Measurements from ENCODE around the gene EFL1.
"Not testable (repeated sequence)": the region's sequence is repeated elsewhere in the genome, so short reads cannot be mapped to it uniquely, and the experiment has no call there.

The EFL1 gene

DNA sequence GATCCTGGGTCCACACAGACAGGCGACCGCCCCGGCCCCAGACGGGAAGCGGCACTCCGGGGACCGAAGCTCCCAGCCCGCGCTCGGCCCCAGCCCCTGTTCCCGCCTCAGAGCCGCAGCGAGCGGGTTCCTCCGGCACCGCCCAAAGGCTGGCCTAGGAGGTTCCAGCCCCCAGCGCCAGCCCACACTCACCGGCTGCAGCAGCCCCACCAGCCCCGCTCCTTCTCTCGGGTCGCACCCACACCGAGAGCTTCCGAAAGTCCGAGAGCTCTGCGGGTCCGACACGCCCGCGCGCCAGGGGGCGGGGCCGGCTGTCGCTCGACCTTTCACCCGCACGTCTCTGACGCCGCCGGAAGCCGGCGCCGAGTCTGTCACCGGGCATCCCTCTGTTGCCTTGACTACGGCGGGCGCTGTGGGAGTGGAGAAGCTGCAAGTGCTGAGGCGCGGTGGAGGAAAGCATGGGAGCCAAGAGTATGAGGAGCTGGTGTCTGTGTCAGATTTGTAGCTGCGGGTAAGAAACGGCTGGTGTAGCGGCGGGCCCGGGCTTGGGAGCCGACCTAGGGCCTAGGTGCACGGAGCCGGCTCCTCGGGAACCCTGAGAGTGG is at the start of gene EFL1, which contains the start of gene SAXO2:
TSS of gene EFL1 (minus strand) at position 313 of the 605 bp plus-strand sequence. CDS start 956 bp downstream, outside the sequence.
TSS of gene SAXO2 (plus strand) at position 397 of the 605 bp plus-strand sequence. CDS start at position 459, 62 bp downstream.
- peak; percentile 85 for DNase-seq (ENCODE audit: low read depth)

DNA sequence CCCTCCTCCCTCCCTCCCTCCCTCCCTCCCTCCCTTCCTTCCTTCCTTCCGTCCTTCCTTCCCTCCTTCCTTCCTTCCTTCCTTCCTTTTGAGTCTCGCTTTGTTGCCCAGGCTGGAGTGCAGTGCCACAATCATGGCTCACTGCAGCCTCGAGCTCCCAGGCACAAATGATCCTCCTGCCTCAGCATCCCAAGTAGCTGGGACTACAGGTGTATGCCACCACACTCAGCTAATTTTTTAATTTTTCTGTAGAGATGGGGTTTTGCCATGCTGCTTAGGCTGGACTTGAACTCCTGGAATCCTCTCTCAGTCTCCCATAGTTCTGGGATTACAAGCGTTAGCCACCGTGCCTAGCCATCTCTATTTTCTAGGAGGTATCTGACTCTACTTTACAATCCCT is 48.8 kb upstream of the EFL1 start:
- not testable (repeated sequence) for DNase-seq (ENCODE audit: low read depth)

DNA sequence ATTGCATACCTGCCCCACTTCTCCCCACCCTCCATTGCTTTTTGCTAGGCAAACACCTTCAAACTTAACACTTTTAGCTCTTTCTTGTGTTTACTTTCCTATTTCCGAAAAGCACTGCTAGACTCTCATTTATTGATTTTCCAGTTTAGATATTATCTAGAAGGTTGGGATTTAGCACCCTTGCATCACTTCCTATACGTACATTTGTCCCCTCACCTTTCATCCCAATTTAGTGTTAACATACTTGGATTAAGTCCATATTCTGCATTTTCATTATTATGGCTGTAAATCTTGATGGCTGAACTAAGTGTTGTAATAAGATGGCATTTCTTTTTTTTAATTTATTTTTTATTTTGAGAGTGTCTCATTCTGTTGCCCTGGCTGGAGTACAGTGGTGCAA is 47.3 kb upstream of the EFL1 start:
- no peak for DNase-seq (ENCODE audit: low read depth)

DNA sequence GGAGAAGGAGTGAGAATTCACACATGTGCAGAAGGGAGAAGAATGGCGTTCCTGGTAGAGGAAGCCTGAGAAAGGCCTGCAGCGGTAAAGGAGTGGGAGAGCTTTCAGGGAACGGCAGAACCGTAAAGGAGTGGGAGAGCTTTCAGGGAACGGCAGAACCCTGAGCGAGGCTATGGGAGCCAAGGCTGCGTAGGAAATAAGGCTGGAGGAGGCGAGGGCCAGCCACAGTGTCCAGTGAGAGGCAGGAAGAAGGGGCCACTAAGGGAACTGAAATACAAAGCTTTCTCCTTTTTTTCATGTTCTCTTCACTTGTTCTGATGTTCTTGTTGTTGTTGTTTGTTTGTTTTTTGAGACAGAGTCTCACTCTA is 45.2 kb upstream of the EFL1 start:
- DNase-seq (ENCODE audit: low read depth), result no peak

DNA sequence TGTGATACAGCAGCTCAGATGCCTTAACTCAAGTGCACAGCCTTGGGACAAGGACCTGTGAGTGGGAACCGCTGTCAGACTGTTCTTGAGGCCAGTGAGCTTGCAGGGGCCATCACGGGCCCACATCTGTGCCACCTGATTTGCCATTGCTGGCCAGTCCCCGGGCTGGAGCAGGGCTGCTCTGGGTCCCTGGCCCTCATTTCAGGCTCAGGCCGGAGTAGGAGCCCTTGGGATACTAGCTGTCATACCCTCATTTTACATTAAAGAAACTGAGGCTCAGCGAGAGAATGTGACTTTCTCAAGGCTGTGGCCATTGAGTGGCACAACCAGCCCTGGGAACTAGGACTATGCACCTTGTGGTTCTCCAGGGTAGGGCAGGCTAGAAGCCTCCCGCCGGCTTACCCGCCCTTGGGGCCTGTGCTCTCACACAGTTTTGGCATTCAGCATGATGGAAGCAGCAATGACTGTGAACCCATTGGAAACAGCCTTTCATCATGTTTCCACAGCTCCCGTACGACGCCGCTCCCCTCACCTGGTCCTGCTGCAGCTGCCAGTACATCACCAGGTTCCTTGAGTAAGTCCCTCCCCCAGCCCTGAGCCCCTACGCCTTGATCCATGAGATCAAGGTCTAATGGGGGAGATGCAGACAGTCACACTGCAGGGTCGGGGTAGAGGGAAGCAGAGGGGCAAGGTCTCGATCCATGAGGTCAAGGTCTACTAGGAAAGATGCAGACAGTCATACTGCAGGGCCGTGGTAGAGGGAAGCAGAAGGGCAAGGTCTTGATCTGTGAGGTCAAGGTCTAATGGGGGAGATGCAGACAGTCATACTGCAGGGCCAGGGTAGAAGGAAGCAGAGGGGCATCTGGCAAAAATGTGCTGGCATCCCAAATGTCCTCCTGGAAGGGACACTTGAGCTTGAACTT is 44.5 kb upstream of the EFL1 start:
- no peak for DNase-seq (ENCODE audit: low read depth)

DNA sequence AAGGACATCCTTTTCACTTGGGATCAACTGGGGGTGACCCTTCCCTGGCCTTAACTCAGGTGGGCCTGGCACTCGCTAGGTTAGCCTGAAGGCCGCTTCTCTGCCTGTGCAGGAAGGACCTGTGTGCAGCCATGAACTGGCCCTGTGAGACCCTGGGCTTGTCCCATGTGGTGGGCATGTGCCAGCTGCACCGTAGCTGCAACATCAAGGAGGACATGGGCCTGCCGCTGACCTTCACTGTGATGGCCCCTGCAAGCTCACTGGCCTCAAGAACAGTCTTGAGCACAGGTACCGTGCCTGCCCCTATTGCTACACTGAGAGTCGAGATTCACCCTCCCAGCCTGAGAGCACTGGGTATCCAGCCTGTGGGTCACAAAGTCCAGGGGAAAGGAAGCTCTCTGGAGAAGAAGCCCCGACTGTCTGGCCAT is 43.1 kb upstream of the EFL1 start:
- no peak for DNase-seq (ENCODE audit: low read depth)

DNA sequence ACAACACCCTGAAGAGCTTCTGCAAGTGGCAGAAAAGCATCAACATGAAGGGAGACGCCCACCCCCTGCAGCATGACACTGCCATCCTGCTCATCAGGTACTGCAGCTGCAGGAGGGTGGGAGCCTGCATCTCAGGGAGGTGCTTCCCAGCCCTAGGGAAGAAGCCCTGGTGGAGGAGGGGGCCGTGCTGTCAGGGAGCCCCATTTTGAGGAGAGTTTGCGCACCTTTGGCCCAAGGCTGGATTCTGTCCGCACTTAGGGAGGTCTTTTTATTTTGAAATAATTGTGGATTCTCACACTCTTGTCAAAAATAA is 42.2 kb upstream of the EFL1 start:
- DNase-seq (ENCODE audit: low read depth), result no peak

DNA sequence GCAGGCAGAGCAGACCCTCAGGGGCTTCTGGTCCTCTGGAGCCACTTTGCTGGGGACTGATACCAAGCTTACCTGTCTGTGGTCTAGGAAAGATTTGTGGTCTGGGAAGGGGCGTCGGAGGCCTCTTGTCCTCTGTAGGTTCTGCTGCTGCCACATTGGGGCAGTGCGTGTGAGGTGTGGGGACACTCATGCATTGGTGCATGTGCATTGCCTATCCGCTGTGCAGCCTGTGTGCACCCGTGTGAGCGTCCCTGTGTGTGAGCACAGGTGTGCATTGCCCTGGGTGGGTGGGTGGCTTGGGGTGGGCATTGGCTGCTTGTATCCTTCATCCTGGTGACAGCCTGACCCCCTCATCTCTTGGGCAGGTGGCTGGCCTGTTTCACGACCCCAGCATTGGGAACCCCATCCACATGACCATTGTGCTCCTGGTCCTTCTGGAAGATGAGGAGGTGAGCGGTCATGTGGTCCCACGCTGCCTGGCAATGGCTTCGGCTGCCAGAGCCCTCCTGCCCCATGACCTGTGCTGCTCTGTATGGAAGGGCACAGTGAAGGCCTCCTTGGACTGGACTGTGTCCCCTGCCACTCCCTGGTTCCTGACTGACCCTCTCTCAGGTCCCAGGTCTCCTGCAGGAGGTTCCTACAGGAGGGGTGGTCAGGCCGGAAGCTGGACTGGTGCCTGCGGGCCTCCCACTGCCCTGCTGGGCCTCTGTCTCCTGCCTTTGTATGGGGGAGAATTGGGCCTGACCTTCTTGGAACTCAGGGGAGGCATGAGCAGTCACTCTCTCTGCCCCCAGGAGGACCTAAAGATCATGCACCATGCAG is 41.6 kb upstream of the EFL1 start:
- DNase-seq (ENCODE audit: low read depth), result no peak

DNA sequence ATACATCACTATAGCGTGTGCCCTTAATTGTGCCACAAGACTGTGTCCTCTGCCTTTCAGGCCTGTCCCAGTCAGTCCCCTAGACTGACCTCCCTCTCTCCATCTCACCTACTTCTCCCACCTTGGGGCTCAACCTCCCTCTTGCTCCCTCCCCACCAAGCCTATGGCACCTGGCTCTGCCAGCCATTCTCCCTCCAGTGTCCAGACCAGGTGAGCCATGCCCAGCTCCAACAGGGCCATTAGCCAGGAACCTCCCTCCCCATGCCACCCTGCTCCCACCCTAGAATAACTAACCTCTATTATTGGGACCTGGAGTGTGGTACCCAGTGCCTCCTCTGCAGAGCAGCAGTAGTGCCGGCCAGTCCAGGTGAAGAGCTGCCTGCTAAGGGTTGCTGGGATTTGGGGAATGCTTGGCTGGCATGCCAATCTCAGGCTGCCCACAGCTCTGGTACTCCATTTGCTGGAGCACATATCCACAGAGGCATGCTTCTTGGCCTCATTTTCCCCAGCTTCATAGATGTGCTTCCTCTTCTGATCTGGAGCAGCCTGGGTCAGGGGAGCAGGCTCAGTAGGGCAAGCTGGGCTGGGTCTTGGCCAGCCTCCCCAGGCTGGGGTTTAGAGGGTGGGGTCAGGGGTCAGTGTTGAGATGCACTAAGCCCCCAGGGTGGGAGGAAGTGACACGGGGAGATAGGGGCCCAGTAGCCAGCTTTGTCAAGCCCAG is 38.9 kb upstream of the EFL1 start:
- DNase-seq (ENCODE audit: low read depth), result no peak

DNA sequence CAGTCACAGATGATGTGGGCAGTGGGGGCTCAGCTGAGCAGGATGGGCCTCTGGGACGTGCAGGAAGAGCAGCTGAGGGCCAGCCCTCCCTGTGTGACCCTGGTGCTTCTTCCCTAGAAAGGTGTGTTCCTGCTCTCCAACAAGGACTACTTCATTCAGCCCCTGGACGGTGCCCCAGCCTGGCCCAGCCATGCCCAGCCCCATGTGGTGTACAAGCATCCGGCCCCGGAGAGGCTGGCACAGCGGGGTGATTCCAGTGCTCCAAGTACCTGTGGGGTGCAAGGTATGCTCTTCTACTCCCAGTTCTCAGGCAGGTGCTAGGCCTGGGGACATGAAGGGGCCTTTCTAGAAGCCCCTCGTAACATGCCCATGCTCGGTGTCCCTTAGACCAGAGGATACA is 38.3 kb upstream of the EFL1 start:
- DNase-seq (ENCODE audit: low read depth), result no peak

DNA sequence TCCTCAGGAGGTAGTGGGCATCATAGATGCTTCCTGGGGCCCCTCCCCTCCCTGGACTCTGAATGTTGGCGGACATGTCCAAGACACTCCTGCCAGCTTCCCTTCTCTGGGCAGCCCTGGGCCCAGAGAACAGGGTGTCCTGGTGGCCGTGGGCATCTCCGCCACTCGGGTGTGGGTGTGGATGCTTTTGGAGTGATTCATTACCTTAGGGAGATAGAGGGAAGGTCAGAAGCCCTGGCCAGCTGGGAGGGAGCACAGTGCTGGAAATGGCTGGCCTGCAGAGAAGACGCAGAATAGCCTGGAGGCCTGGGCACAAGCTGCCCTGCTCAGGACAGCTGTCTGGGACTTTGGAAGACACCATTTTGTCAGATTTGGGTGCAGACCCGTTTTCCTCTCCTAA is 37.8 kb upstream of the EFL1 start:
- DNase-seq (ENCODE audit: low read depth), result not testable (repeated sequence)

DNA sequence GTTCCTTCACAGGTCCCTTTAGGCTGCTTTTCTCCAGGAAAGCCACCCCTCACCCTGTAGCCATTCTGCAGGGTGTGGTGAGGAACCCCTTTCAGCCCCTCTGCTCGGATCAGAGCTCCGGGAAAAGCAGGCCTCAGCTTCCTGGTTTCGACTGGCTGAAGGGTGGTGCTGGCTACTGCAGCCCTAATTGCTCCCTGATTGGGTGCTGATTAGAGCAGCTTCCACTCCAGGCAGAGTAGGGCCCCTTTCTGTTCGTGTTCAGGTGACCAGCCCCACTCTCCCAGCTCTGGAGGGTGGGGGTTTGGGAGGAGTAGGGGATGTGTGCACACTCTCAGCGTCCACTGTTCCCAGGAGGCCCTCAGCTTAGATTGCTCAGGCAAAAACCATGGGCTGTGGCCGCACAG is 37.0 kb upstream of the EFL1 start:
- DNase-seq (ENCODE audit: low read depth), result not testable (repeated sequence)

DNA sequence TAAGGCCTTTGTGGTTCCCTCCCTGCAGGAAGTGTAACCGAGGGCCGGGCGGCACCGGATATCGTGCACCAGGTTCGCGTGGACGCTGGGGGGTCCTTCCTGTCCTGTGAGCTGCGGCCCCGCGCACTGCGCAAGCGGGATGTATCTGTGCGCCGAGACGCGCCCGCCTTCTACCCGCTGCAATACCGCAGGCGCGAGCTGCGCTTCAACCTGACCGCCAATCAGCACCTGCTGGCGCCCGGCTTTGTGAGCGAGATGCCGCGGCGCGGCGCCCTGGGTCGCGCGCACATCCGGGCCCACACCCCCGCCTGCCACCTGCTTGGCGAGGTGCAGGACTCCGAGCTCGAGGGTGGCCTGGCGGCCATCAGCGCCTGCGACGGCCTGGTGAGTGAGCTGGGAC is 36.0 kb upstream of the EFL1 start:
- peak; percentile 40 for DNase-seq (ENCODE audit: low read depth)

DNA sequence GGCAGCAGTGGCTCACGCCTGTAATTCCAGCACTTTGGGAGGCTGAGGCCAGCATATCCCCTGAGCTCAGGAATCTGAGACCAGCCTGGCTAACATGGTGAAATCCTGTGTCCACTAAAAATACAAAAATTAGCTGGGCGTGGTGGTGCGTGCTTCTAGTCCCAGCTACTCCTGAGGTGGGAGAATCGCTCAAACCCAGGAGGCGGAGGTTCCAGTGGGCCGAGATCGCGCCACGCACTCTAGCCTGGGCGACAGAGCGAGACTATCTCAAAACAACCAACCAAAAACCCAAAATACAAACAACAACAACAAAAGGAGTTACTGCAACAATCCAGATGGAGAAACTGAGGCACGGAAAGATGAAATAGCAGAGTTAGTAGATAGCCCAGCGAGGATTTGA is 35.5 kb upstream of the EFL1 start:
- no peak for DNase-seq (ENCODE audit: low read depth)

DNA sequence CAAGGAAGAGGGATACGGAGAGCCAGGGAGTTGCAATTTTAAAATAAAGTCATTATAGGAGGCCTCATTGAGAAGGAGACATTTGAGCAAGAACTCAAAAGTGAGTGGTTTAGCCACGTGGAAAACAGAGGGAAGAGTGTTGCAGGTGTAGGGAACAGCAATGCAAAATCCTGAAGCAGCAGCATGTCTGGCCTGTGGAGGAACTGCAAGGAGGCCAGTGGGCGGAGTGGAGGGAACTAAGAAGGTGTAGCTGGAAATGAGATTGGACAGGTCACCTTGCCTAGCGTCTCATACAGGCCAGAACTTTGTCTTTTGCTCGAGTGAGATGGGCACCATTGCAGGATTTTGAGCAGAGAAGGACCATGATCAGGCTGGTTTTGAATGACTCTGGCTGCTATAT is 35.0 kb upstream of the EFL1 start:
- DNase-seq (ENCODE audit: low read depth), result no peak

DNA sequence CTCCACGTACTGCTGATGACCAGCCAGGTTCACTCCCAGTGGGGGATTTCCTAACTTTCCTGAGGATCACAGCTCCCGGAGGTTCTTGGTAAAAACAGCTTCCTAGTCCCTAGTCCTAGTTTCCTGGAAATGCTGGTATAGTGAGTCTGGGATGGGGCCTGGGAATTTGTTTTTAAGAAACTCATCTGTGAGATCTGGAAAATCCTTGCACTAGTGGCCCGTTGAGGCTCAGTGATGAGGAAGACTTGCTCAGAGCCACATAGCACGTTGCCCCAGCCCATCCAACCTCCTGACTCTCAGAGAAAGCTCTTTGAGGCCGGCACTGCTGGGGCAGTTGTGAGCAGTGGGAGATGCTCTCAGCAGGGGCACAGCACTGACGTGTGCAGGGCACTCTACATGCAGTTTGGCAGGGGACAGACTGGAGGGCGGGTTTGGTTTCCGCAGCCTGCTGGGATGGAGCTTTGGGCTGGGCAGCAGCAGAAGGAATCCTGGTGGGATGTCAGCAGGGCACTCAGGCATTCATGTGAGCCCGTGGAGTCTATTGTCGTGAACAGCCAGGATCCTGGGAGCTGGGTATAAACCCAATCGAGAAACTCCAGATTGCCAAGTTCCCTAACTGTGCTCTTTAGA is 31.6 kb upstream of the EFL1 start:
- DNase-seq (ENCODE audit: low read depth), result no peak

DNA sequence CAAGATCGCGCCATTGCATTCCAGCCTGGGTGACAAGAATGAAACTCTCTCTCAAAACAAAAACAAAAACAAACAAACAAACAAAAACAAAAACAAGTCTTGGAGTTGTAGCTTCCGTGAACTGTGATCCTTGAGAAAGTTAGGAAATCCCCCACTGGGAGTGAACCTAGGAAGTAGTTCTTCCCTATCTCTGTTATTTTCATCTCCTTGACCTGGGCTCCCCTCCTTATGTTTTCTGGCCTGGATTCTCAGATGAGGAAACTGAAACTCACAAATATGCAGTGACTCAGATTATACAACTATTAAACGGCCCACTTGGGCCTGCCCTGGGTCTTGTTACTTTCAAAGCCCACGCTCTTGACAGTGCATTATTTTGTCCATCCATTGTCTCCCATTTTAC is 29.7 kb upstream of the EFL1 start:
- no peak for DNase-seq (ENCODE audit: low read depth)

DNA sequence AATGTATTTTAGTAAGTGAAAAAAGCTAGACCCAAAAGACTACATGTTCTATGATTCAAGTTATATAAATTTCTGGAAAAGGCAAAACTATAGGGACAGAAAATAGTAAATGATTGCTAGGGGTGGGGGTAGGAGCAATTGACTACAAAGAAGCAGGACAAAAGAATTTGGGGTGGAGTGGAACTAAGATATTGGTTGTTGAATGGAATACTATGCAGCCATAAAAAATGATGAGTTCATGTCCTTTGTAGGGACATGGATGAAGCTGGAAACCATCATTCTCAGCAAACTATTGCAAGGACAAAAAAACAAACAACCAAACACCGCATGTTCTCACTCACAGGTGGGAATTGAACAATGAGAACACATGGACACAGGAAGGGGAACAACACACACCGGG is 25.7 kb upstream of the EFL1 start:
- DNase-seq (ENCODE audit: low read depth), result not testable (repeated sequence)

DNA sequence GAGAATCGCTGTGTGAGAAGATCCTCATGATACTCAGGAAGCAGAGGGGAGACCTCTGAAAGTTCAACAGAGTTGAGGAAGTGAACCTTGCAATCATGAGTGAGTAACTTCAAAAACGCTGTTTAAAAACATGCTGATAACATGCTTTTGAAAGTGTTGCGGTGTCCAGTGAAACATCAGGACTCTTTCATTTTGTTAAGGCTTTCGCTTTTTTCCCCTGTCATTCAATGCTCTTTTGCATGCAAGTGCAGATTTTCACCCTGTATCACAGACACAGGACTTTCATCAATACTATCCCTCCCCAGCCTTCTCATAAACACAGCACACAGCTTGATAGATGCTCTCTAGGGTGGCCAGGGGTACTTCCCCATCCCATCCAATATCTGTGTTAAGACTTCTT is 23.9 kb upstream of the EFL1 start:
- DNase-seq (ENCODE audit: low read depth), result not testable (repeated sequence)

DNA sequence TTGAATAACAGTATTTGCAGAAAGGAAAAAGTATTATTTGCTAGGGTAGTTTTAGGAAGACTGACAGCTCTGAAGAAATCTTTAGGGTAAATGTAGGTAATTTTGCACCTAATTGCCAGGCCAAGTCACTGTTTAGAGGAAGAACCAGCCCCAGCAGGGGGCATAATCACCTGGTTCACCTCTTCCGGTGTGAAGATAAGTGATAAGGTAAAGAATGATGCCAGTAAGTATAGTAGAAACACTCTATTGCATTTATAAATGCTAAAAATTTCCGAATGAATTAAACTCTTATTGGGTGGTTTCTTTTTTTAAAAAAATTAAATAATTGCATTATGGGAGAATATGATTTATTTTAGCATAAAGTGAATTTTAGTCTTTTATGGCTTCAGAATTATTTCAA is 21.8 kb upstream of the EFL1 start:
- DNase-seq (ENCODE audit: low read depth), result not testable (repeated sequence)

DNA sequence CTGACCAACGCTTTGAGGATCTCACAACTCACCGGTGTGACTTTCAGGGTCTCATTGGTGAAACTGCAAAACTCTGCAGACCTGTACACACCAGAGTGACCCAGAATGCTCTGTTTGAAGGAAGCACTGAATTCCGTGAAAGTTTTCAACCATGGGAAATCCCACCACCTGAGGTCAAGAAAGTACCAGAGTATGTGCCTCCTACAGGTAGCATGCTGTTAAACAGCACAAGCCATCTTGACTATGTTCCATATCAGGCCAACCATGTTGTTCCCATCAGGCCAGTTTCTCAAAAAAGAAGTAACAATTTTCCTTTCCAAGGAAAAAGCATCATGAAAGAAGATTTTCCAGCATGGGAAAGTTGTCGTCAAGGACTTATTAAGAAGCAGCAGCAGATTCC is 19.9 kb upstream of the EFL1 start:
- DNase-seq (ENCODE audit: low read depth), result not testable (repeated sequence)

DNA sequence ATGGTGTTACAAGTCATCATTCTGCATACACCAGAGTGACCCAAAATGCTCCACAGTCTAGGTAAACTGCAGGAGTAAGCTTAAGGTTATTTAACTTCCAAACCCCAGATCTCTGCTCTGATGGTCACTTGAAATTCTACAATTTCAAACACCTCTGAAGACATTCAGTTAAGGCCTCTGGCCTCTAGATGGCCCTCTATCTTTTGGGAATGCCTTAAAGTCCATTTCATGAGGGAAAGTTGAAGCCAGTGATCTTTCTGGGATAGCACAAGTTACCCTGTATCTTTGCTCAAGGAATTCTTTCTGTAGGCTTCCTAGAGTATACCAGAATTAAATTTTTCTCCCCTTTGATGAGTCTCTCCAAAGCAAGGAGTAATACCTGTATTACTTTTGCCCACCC is 18.7 kb upstream of the EFL1 start:
- DNase-seq (ENCODE audit: low read depth), result not testable (repeated sequence)

Measured in activated T-cell treated with anti-CD3 and anti-CD28 coated beads for 1 hour (primary cell).